ENCODE measurements around the gene CSNK2A1. TPM values are rescaled to one million over a fixed set of nuclear protein-coding genes. Genes with fewer than 3 reads are reported as not detected.

The CSNK2A1 gene
- total and polyA plus RNA-seq, 12 donors = 18.9 to 192 (median 94.1) TPM

DNA sequence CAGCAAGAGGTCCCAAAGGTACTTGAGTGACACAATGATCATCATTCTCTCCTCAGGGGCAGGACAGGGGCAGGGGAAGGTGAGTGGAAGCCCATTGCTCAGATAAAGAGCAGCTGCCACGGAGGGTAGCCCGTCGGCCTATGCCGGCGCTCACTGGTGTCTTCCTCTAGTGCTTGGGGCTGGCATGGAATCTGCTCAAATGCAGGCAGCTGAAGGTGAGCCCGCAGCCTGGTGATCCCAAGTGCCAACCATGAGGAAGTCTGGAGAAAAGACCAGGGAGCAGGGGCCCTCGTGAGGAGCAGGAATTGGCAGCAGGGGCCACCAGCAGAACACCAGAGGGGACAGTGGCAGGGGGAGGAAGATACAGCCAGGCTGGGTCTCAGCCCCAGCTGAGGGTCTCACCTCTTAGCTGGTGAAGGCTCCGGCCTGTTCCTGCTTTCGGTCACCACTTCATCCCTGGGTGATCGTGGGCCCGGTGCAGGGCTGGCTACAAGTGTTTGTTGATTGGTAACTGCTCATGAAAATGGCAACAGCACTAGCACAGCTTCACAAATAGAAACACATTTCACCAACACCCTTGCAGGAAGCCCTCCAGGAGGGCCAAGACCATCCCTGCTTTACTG, 110.8 kb downstream of the CSNK2A1 start:
- H3K27me3 ChIP-seq = no peaks in the 10 kb centered on the region
- 91 to 95% (median 94%) methylated on average over 8 to 11 of the region's 11 CpGs for WGBS, 4 donors
- no peak overlapping the region for H3K4me3 ChIP-seq
- intact Hi-C loops (cut with DNase I) = loop anchor here in 1 of 2 donors (5.0 kb wide), 1 partner anchor 70 kb away; no protein-coding TSS in a partner anchor
- no peaks in the 10 kb centered on the region for H3K9me3 ChIP-seq (replicated peaks in 1 of 3)
- H3K27ac ChIP-seq = peak overlapping the region in 1 of 5 donors; percentile 63
- no peak for DNase-seq
- TF ChIP-seq, protein P1, sequence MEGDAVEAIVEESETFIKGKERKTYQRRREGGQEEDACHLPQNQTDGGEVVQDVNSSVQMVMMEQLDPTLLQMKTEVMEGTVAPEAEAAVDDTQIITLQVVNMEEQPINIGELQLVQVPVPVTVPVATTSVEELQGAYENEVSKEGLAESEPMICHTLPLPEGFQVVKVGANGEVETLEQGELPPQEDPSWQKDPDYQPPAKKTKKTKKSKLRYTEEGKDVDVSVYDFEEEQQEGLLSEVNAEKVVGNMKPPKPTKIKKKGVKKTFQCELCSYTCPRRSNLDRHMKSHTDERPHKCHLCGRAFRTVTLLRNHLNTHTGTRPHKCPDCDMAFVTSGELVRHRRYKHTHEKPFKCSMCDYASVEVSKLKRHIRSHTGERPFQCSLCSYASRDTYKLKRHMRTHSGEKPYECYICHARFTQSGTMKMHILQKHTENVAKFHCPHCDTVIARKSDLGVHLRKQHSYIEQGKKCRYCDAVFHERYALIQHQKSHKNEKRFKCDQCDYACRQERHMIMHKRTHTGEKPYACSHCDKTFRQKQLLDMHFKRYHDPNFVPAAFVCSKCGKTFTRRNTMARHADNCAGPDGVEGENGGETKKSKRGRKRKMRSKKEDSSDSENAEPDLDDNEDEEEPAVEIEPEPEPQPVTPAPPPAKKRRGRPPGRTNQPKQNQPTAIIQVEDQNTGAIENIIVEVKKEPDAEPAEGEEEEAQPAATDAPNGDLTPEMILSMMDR (IDR thresholded peaks at IDR 0.05) = no peak
- no peak for TF ChIP-seq POLR2A (IDR thresholded peaks at IDR 0.05)
- H3K36me3 ChIP-seq (replicated peaks in 1 of 2) = peaks cover 0 to 71% of the 10 kb centered on the region in 2 donors
- H3K4me1 ChIP-seq (replicated peaks in 1 of 2) = peaks cover 0 to 36% of the 10 kb centered on the region in 2 donors

DNA sequence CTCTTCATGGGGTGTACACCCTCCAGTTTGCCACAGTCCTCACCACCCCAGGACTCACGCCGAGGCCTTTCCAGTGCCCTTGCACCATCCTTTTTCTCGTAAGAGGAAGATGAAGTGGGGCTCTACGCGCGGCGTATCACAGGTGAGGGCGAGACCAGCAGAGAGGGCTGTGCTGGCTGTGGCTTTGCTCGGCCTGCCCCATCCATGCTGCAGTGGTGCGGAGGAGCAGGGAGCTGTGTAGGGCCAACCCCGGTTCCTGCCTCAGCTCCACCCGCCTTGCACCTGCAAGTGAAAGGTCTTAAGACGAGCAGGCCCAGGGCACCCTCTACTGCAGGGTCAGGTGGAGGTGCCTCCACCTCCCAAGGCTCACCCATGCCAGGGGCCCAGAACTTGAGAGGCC, 111.4 kb downstream of the CSNK2A1 start:
- intact Hi-C loops (cut with DNase I) = loop anchor here in 1 of 2 donors (5.0 kb wide), 1 partner anchor 70 kb away; no protein-coding TSS in a partner anchor
- peak in 1 of 7 donors; percentile 15 for DNase-seq
- Histone ChIP-seq H3K4me3 (no peak overlapping the region), H3K4me1 (replicated peaks in 1 of 2) (peaks cover 0 to 36% of the 10 kb centered on the region in 2 donors), H3K27me3 (no peaks in the 10 kb centered on the region), H3K27ac (peak overlapping the region in 1 of 5 donors; percentile 72), H3K9me3 (replicated peaks in 1 of 3) (no peaks in the 10 kb centered on the region), H3K36me3 (replicated peaks in 1 of 2) (peaks cover 0 to 71% of the 10 kb centered on the region in 2 donors)
- 91 to 93% (median 92%) methylated on average over 5 to 13 of the region's 13 CpGs for WGBS, 4 donors
- TF ChIP-seq, protein P1 (IDR thresholded peaks at IDR 0.05) = no peak
- TF ChIP-seq POLR2A (IDR thresholded peaks at IDR 0.05) = no peak

DNA sequence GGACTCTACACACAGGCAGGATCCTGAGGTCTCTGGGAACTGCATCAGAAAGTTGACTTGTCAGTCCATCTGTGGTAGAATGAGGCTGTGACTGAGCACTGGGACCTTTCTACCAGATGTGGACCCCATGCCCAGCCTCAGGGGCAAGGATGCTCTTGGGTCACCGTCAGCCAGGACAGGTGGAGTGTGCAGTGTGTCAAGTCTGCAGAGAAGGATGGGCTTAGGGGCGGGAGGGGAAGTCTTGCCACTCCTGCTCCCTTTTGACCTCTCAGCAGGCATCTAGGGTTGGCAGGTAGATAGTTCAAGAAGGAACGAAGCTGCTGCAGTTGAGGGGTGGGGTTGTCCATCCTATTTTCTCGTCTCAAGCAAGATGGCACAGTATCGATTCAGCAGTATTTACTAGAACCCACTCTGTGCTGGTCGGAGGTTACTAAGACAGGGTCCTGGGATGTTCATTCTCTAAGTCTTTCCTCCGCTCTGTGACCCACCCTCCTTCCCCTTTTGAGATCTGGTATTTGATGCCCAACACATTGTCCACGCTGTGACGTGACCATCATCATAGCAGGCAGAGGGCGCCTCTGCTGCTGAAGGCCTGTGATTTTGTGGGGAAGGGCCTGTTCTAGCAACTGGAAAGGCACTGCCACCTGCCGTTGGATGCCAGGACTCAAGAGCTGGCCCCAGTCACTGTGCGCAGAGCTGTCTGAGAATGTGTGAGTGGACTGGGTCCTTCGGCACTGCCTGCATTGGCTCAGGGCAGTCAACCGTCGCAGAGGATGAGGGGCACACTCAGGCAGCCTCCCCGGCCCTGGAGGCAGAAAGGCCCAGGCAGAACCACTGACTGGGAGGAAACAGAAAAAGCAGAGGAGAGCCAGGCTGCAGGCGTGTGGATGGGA, 112.3 kb downstream of the CSNK2A1 start:
- Histone ChIP-seq H3K9me3 (replicated peaks in 1 of 3) (no peaks in the 10 kb centered on the region), H3K27me3 (no peaks in the 10 kb centered on the region), H3K4me3 (no peak overlapping the region), H3K27ac (peak overlapping the region in 4 of 5 donors; percentile 29 to 82 (median 52)), H3K4me1 (replicated peaks in 1 of 2) (peaks cover 0 to 34% of the 10 kb centered on the region in 2 donors), H3K36me3 (replicated peaks in 1 of 2) (peaks cover 0 to 66% of the 10 kb centered on the region in 2 donors)
- peak; percentile 65 to 90 (median 81) for DNase-seq
- 66 to 71% (median 69%) methylated on average over 13 to 17 of the region's 17 CpGs for WGBS, 4 donors
- no peak for TF ChIP-seq POLR2A (IDR thresholded peaks at IDR 0.05)
- TF ChIP-seq, protein P1 (IDR thresholded peaks at IDR 0.05) = peak; percentile 28 to 74 (median 66)
- intact Hi-C loops (cut with DNase I) = loop anchor here in 1 of 2 donors (5.0 kb wide), 1 partner anchor 69 kb away; no protein-coding TSS in a partner anchor

Data from adrenal gland (tissue), 12 donors.